Gastroesophageal sphincter (tissue), 4 donors: Measurements from ENCODE around the gene KIRREL3. TPM values are rescaled to one million over a fixed set of nuclear protein-coding genes. Genes with fewer than 3 reads are reported as not detected.

Source experiments
- ATAC-seq: fragments of 150-250 bp; one replicate; pipeline ENCODE4 v1.9.1; 2016; ENCODE audit warnings: mild to moderate bottlenecking, moderate library complexity
- H3K27ac ChIP-seq, 4 donors: fragments of 200-600 bp; sonication (generic) in 3 of 4; 1 replicate in 3 of 4; 2 replicates in 1 of 4; pipeline ENCODE4 v1.5.1; 2016 to 2019
- H3K27me3 ChIP-seq: fragments of 200-600 bp; sonication (generic); one replicate; pipeline ENCODE4 v1.5.1; 2019
- H3K36me3 ChIP-seq, 2 donors: fragments of 200-600 bp; sonication (generic); one replicate each; pipeline ENCODE4 v1.5.1; 2019; ENCODE audit warnings: control low read depth in 1 of 2
- H3K4me1 ChIP-seq, 3 donors: fragments of 200-600 bp; sonication (generic); 1 replicate in 2 of 3; 2 replicates in 1 of 3; pipeline ENCODE4 v1.5.1; 2016 to 2019; ENCODE audit warnings: control low read depth in 2 of 3
- H3K4me3 ChIP-seq, 2 donors: fragments of 200-600 bp; sonication (generic); one replicate each; pipeline ENCODE4 v1.5.1; 2019; ENCODE audit warnings: mild to moderate bottlenecking in 1 of 2, moderate library complexity in 1 of 2
- H3K9me3 ChIP-seq, 3 donors: fragments of 200-600 bp; sonication (generic); one replicate each; pipeline ENCODE4 v1.5.1; 2017 to 2019; ENCODE audit warnings: control low read depth in 2 of 3
- CTCF ChIP-seq, 4 experiments: fragments of 200-600 bp in 2 of 4; fragments of 450-650 bp in 2 of 4; sonication (generic) in 1 of 4; IDR thresholded peaks; one replicate each; pipeline ENCODE4 v1.5.1; 2017 to 2019; ENCODE audit warnings: antibody characterized with exemption in 4 of 4, mild to moderate bottlenecking in 2 of 4, moderate library complexity in 2 of 4
- EP300 ChIP-seq: sonication (generic); formaldehyde crosslinking; IDR thresholded peaks from one replicate; pipeline ENCODE4 v1.6.1; 2017; ENCODE audit warnings: antibody characterized with exemption, mild to moderate bottlenecking
- POLR2A ChIP-seq, 2 donors: fragments of 450-650 bp; IDR thresholded peaks; one replicate each; pipeline ENCODE4 v1.6.1; 2017; ENCODE audit warnings: antibody characterized with exemption in 2 of 2, mild to moderate bottlenecking in 2 of 2, moderate library complexity in 1 of 2
- POLR2AphosphoS5 ChIP-seq: sonication (generic); formaldehyde crosslinking; IDR thresholded peaks from one replicate; pipeline ENCODE4 v1.6.1; 2017; ENCODE audit warnings: antibody characterized with exemption
- WGBS, 2 donors: methylation state at CpG; one replicate each; pipeline ENCODE4 v1.1.5; 2018; ENCODE audit warnings: low coverage in 1 of 2; 5-methylcytosine and 5-hydroxymethylcytosine counted together
- total RNA-seq, 4 donors: library from RNA; depleted of rRNA; stranded (reverse); fragments of >200 nt; gene quantifications; one replicate each; pipeline ENCODE4 v1.1.0, GENCODE V29; 2016

The KIRREL3 gene
- total RNA-seq, 4 donors from 2014 or later, result 0.54 to 3.9 (median 1.4) TPM

- Histone ChIP-seq H3K27me3 (peaks cover 46% of the 10 kb centered on the region), H3K9me3 (no peaks in the 10 kb centered on the region), H3K4me1 (no peaks in the 10 kb centered on the region), H3K36me3 (no peaks in the 10 kb centered on the region), H3K4me3 (no peak overlapping the region), H3K27ac (no peak overlapping the region)
- 3 to 31% methylated on average over 11 to 14 of the region's 22 CpGs for WGBS, 2 donors
- peak; percentile 70 for ATAC-seq
- TF ChIP-seq CTCF (IDR thresholded peaks at IDR 0.05) (peak; percentile 49 to 91 (median 67)), EP300 (no peak), POLR2AphosphoS5 (no peak), POLR2A (IDR thresholded peaks at IDR 0.05) (no peak)
These were observed 10.4 kb downstream of the KIRREL3 start for GRCh38 chr11:126989942-126990715.

GRCh38 chr11:126988655-126989054, 11.9 kb downstream of the KIRREL3 start:
- H3K4me3 ChIP-seq, result no peak overlapping the region
- no peaks in the 10 kb centered on the region for H3K36me3 ChIP-seq
- H3K9me3 ChIP-seq, result no peaks in the 10 kb centered on the region
- peaks cover 43% of the 10 kb centered on the region for H3K27me3 ChIP-seq
- no peak overlapping the region for H3K27ac ChIP-seq
- H3K4me1 ChIP-seq, result no peaks in the 10 kb centered on the region
- 70 to 89% methylated on average over 5 of the region's 7 CpGs for WGBS, 2 donors
- ATAC-seq, result no peak
- TF ChIP-seq EP300, result no peak
- no peak for TF ChIP-seq POLR2A (IDR thresholded peaks at IDR 0.05)
- no peak for TF ChIP-seq CTCF (IDR thresholded peaks at IDR 0.05)
- no peak for TF ChIP-seq POLR2AphosphoS5

DNA sequence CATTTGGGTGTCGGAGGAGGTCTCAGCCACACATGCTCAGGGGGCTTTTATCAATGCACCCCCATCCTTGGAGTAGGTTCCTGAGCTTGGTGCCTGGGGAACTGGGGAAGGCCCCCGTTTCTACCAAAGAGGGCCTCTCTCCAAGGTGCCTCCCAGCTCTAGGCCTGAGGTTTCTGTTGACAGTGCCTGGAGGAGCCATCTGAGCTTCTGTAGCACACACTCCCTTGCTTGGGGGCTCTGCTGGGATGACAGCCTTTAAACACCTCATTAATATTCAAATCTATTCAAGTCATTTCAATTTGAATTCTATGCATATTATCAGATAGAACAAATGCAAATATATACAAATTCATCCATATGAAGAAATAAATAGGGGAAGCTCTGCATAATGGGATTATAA, 18.9 kb downstream of the KIRREL3 start:
- TF ChIP-seq CTCF (IDR thresholded peaks at IDR 0.05) (no peak), POLR2AphosphoS5 (no peak), POLR2A (IDR thresholded peaks at IDR 0.05) (no peak), EP300 (no peak)
- Histone ChIP-seq H3K27me3 (peaks cover 47% of the 10 kb centered on the region), H3K4me3 (no peak overlapping the region), H3K9me3 (no peaks in the 10 kb centered on the region), H3K36me3 (no peaks in the 10 kb centered on the region), H3K27ac (no peak overlapping the region), H3K4me1 (no peaks in the 10 kb centered on the region)
- 50 to 100% methylated on average over 1 of the region's 2 CpGs for WGBS, 2 donors
- no peak for ATAC-seq

- WGBS, 2 donors, result 82% methylated on average over 5 of the region's 5 CpGs
- Histone ChIP-seq H3K36me3 (no peaks in the 10 kb centered on the region), H3K4me1 (no peaks in the 10 kb centered on the region), H3K4me3 (no peak overlapping the region), H3K9me3 (no peaks in the 10 kb centered on the region), H3K27me3 (peaks cover 36% of the 10 kb centered on the region), H3K27ac (no peak overlapping the region)
- no peak for TF ChIP-seq POLR2A (IDR thresholded peaks at IDR 0.05)
- no peak for TF ChIP-seq EP300
- TF ChIP-seq POLR2AphosphoS5, result no peak
- no peak for TF ChIP-seq CTCF (IDR thresholded peaks at IDR 0.05)
- no peak for ATAC-seq
These were observed 21.7 kb downstream of the KIRREL3 start for GRCh38 chr11:126978911-126979310.

- Histone ChIP-seq H3K36me3 (no peaks in the 10 kb centered on the region), H3K27me3 (peaks cover 36% of the 10 kb centered on the region), H3K4me1 (no peaks in the 10 kb centered on the region), H3K4me3 (no peak overlapping the region), H3K27ac (no peak overlapping the region), H3K9me3 (no peaks in the 10 kb centered on the region)
- TF ChIP-seq POLR2AphosphoS5, result no peak
- TF ChIP-seq EP300, result no peak
- no peak for TF ChIP-seq CTCF (IDR thresholded peaks at IDR 0.05)
- no peak for TF ChIP-seq POLR2A (IDR thresholded peaks at IDR 0.05)
- WGBS, 2 donors, result 70 to 82% methylated on average over 3 of the region's 3 CpGs
- no peak for ATAC-seq
These were observed 22.4 kb downstream of the KIRREL3 start for GRCh38 chr11:126978165-126978564.
